Neural cell (in vitro differentiated cells): ENCODE data around the gene PPP2R2D. TPM values are rescaled to one million over a fixed set of nuclear protein-coding genes. Genes with fewer than 3 reads are reported as not detected.

ENCODE experiments used
- H2AFZ ChIP-seq: fragments of 200-600, 300-800 bp; sonication (generic), shearing (Covaris generic); 2 replicates; pipeline ENCODE4 v1.6.0; 2014; ENCODE audit warnings: low read depth, mild to moderate bottlenecking, antibody characterized with exemption, low read length, moderate library complexity
- H3F3A ChIP-seq: fragments of 200-600 bp; shearing (Covaris generic); 2 replicates; pipeline ENCODE4 v1.6.1; 2016; ENCODE audit warnings: mild to moderate bottlenecking, moderate library complexity, mixed read lengths, antibody characterized with exemption, low read length; ENCODE audit not compliant: insufficient read depth, poor library complexity, severe bottlenecking
- H3K27ac ChIP-seq: fragments of 200-600, 300-800 bp; sonication (generic), shearing (Covaris generic); 2 replicates; pipeline ENCODE4 v1.5.1; 2014; ENCODE audit warnings: mild to moderate bottlenecking, low read length, moderate library complexity
- H3K27me3 ChIP-seq: fragments of 300-800, 200-600 bp; sonication (generic), shearing (Covaris generic); 2 replicates; pipeline ENCODE4 v1.6.0; 2014; ENCODE audit warnings: mild to moderate bottlenecking, low read depth, low read length, moderate library complexity; ENCODE audit not compliant: insufficient read depth
- H3K36me3 ChIP-seq: fragments of 300-800, 200-600 bp; sonication (generic), shearing (Covaris generic); 2 replicates; pipeline ENCODE4 v1.5.1; 2014; ENCODE audit warnings: mild to moderate bottlenecking, antibody characterized with exemption, low read length, moderate library complexity; ENCODE audit not compliant: insufficient read depth
- H3K4me2 ChIP-seq: fragments of 300-800, 200-600 bp; sonication (generic), shearing (Covaris generic); 2 replicates; pipeline ENCODE4 v1.6.0; 2014; ENCODE audit warnings: mild to moderate bottlenecking, low read length
- H3K4me3 ChIP-seq: fragments of 300-800, 200-600 bp; sonication (generic), shearing (Covaris generic); 2 replicates; pipeline ENCODE4 v1.5.1; 2014; ENCODE audit warnings: mild to moderate bottlenecking, low read length, moderate library complexity
- H3K79me2 ChIP-seq: fragments of 200-600 bp; shearing (Covaris generic); replicated peaks from 2 replicates; pipeline ENCODE4 v1.6.0; 2014; ENCODE audit warnings: mild to moderate bottlenecking, low read length, moderate library complexity; ENCODE audit not compliant: insufficient read depth
- H3K9ac ChIP-seq: fragments of 300-800, 200-600 bp; sonication (generic), shearing (Covaris generic); 2 replicates; pipeline ENCODE4 v1.6.1; 2016; ENCODE audit warnings: mild to moderate bottlenecking, low read length, mixed read lengths
- H3K9me2 ChIP-seq: fragments of 200-600 bp; shearing (Covaris generic); 2 replicates; pipeline ENCODE4 v1.6.1; 2016; ENCODE audit warnings: mild to moderate bottlenecking, low read length, mixed read lengths; ENCODE audit not compliant: insufficient read depth
- H3K9me3 ChIP-seq: fragments of 200-600, 300-800 bp; sonication (generic), shearing (Covaris generic); 2 replicates; pipeline ENCODE4 v1.6.1; 2016; ENCODE audit warnings: mild to moderate bottlenecking, mixed run types, low read length, moderate library complexity, mixed read lengths
- H4K20me1 ChIP-seq: fragments of 200-600 bp; shearing (Covaris generic); 2 replicates; pipeline ENCODE4 v1.6.1; 2016; ENCODE audit warnings: mild to moderate bottlenecking, mixed run types; ENCODE audit not compliant: insufficient read depth
- CTCF ChIP-seq: fragments of 450-650 bp; IDR thresholded peaks from 2 replicates; pipeline ENCODE4 v1.5.1; 2014; ENCODE audit warnings: antibody characterized with exemption, mild to moderate bottlenecking, moderate library complexity; ENCODE audit not compliant: poor library complexity, severe bottlenecking
- EP300 ChIP-seq: fragments of 450-650 bp; conservative IDR thresholded peaks from 2 replicates; pipeline ENCODE4 v1.6.1; 2014; ENCODE audit warnings: antibody characterized with exemption, mild to moderate bottlenecking, moderate library complexity; ENCODE audit not compliant: poor library complexity, severe bottlenecking
- EZH2 ChIP-seq: fragments of 200-600, 300-800 bp; shearing (Covaris generic), sonication (generic); IDR thresholded peaks from 2 replicates; pipeline ENCODE4 v1.6.1; 2014; ENCODE audit warnings: antibody characterized with exemption, low read length, borderline replicate concordance, mild to moderate bottlenecking; ENCODE audit not compliant: insufficient read depth, poor library complexity, severe bottlenecking
- MXI1 ChIP-seq: fragments of 450-650 bp; conservative IDR thresholded peaks from 2 replicates; pipeline ENCODE4 v1.6.1; 2014; ENCODE audit warnings: antibody characterized with exemption, mild to moderate bottlenecking; ENCODE audit not compliant: poor library complexity, severe bottlenecking
- POLR2AphosphoS5 ChIP-seq: IDR thresholded peaks from 2 replicates; pipeline ENCODE4 v1.6.1; 2012
- RAD21 ChIP-seq: fragments of 450-650 bp; conservative IDR thresholded peaks from 2 replicates; pipeline ENCODE4 v1.6.1; 2014; ENCODE audit warnings: antibody characterized with exemption, mild to moderate bottlenecking, moderate library complexity
- SMC3 ChIP-seq: fragments of 450-650 bp; conservative IDR thresholded peaks from 2 replicates; pipeline ENCODE4 v1.6.1; 2014; ENCODE audit warnings: antibody characterized with exemption, mild to moderate bottlenecking, moderate library complexity; ENCODE audit not compliant: poor library complexity
- TAF1 ChIP-seq: IDR thresholded peaks from 2 replicates; pipeline ENCODE4 v1.6.1; 2012; ENCODE audit warnings: low read depth
- polyA plus RNA-seq: library from polyadenylated mRNA; depleted of rRNA; stranded (reverse); fragments of >200 nt; gene quantifications from 2 replicates; pipeline ENCODE4 v1.2.3, GENCODE V29; 2014
- TF ChIP-seq, protein P1 (sequence below): IDR thresholded peaks from 2 replicates; pipeline ENCODE4 v1.6.1; 2012; ENCODE audit warnings: borderline replicate concordance

Gene PPP2R2D
- polyA plus RNA-seq, 1 donor from 2014 or later = 71.7 TPM

DNA sequence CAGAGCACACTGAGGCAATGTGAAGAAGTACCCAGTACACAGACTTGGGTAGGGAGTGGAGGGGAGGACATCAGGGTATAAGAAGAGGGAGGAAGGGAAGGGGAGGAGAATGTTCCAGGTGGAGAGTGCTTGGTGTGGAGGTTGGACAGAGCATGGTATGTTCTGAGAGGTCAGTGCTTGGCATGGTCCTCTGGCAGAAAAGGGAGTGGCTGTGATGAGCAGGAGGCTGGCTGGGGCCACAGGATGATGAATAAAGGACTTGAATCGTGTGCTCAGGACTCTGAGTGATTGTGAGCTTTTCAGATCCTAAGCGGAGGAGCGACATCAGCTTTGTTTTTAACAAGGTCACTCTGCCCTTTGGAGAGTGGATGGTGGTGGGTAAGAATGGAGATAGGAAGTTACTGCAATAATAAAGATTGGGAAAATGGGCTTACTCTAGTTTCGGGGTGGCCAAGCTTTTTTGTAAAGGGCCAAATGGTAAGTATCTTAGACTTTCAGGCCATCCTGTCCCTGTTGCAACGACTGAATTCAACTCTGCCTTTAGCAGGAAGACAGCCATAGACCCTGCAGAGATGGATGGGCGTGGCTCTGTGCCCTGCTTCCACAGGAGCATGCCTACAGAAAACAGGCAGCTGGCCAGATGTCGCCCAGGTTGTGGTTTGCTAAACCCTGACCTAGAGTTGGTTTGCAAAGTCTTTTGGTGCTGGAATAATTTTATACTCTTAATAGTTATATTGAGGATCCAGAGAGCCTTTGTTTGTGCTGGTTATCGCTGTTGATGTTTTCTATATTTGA is 8.4 kb downstream of the PPP2R2D start:
- TF ChIP-seq MXI1 = no peak
- TF ChIP-seq CTCF = no peak
- no peak for TF ChIP-seq POLR2AphosphoS5
- TF ChIP-seq, protein P1, sequence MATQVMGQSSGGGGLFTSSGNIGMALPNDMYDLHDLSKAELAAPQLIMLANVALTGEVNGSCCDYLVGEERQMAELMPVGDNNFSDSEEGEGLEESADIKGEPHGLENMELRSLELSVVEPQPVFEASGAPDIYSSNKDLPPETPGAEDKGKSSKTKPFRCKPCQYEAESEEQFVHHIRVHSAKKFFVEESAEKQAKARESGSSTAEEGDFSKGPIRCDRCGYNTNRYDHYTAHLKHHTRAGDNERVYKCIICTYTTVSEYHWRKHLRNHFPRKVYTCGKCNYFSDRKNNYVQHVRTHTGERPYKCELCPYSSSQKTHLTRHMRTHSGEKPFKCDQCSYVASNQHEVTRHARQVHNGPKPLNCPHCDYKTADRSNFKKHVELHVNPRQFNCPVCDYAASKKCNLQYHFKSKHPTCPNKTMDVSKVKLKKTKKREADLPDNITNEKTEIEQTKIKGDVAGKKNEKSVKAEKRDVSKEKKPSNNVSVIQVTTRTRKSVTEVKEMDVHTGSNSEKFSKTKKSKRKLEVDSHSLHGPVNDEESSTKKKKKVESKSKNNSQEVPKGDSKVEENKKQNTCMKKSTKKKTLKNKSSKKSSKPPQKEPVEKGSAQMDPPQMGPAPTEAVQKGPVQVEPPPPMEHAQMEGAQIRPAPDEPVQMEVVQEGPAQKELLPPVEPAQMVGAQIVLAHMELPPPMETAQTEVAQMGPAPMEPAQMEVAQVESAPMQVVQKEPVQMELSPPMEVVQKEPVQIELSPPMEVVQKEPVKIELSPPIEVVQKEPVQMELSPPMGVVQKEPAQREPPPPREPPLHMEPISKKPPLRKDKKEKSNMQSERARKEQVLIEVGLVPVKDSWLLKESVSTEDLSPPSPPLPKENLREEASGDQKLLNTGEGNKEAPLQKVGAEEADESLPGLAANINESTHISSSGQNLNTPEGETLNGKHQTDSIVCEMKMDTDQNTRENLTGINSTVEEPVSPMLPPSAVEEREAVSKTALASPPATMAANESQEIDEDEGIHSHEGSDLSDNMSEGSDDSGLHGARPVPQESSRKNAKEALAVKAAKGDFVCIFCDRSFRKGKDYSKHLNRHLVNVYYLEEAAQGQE = no peak
- TF ChIP-seq TAF1 = no peak
- no peak for TF ChIP-seq RAD21
- no peak for TF ChIP-seq EZH2
- Histone ChIP-seq H3K27me3 (no peaks in the 10 kb centered on the region), H3K79me2 (peaks cover 67% of the 10 kb centered on the region), H3K9me2 (no peaks in the 10 kb centered on the region), H3K4me2 (no peak overlapping the region), H2AFZ (no peak overlapping the region), H3K9me3 (no peaks in the 10 kb centered on the region), H4K20me1 (no peaks in the 10 kb centered on the region), H3K27ac (no peak overlapping the region), H3K9ac (no peak overlapping the region), H3K36me3 (peaks cover 5% of the 10 kb centered on the region), H3F3A (no peaks in the 10 kb centered on the region), H3K4me3 (no peak overlapping the region)

GRCh38 chr10:131909929-131910328 is 9.1 kb downstream of the PPP2R2D start:
- H3K4me3 ChIP-seq = no peak overlapping the region
- no peak overlapping the region for H2AFZ ChIP-seq
- H4K20me1 ChIP-seq = no peaks in the 10 kb centered on the region
- H3K4me2 ChIP-seq = no peak overlapping the region
- peaks cover 68% of the 10 kb centered on the region for H3K79me2 ChIP-seq
- no peaks in the 10 kb centered on the region for H3K27me3 ChIP-seq
- TF ChIP-seq EP300 (no peak), RAD21 (no peak), MXI1 (no peak), POLR2AphosphoS5 (no peak), TAF1 (no peak), EZH2 (no peak), SMC3 (no peak), CTCF (no peak)
- TF ChIP-seq, protein P1 = no peak
- H3K9ac ChIP-seq = no peak overlapping the region
- no peak overlapping the region for H3K27ac ChIP-seq
- H3F3A ChIP-seq = no peaks in the 10 kb centered on the region
- H3K36me3 ChIP-seq = peaks cover 5% of the 10 kb centered on the region
- no peaks in the 10 kb centered on the region for H3K9me3 ChIP-seq
- no peaks in the 10 kb centered on the region for H3K9me2 ChIP-seq
